GM18951 (cell line): ENCODE data around the gene ECSIT.

Source experiments
- POLR2A ChIP-seq: IDR thresholded peaks from 4 replicates; pipeline ENCODE4 v1.6.1; 2011; ENCODE audit warnings: mild to moderate bottlenecking; ENCODE audit not compliant: insufficient read length, insufficient read depth; ENCODE audit errors: extremely low read depth
- in situ Hi-C: fragments of 300-500 bp; cut with MboI; formaldehyde crosslinking; loops from one replicate; pipeline ENCODE4 v1.12.0; 2022; ENCODE audit warnings: low sequenced_read_pairs, mixed read lengths, inconsistent platforms; ENCODE audit not compliant: unreplicated experiment

ECSIT gene

GRCh38 chr19:11558881-11559828 lies 30.2 kb upstream of the ECSIT start, which contains the start of gene ELOF1:
ELOF1 (minus strand) TSS chr19:11559230; CDS start chr19:11554347, 4,883 bp downstream.
- TF ChIP-seq POLR2A = peak; percentile 87
- in situ Hi-C loops = no loop called here

GRCh38 chr19:11556634-11557420 lies 27.9 kb upstream of the ECSIT start:
- no peak for TF ChIP-seq POLR2A

GRCh38 chr19:11555246-11555645 lies 26.3 kb upstream of the ECSIT start:
- in situ Hi-C loops = no loop called here
- TF ChIP-seq POLR2A = no peak

More at GRCh38 chr19:11556634-11557420, 27.9 kb upstream of the ECSIT start:
- in situ Hi-C loops = no loop called here

GRCh38 chr19:11554160-11554559 lies 25.2 kb upstream of the ECSIT start:
- no peak for TF ChIP-seq POLR2A
- in situ Hi-C loops = no loop called here

GRCh38 chr19:11552666-11553372 lies 23.9 kb upstream of the ECSIT start:
- in situ Hi-C loops = no loop called here
- no peak for TF ChIP-seq POLR2A

GRCh38 chr19:11551603-11552235 lies 22.8 kb upstream of the ECSIT start:
- no peak for TF ChIP-seq POLR2A
- in situ Hi-C loops = no loop called here

GRCh38 chr19:11550265-11550664 lies 21.3 kb upstream of the ECSIT start:
- in situ Hi-C loops = no loop called here
- no peak for TF ChIP-seq POLR2A

GRCh38 chr19:11549386-11549953 lies 20.5 kb upstream of the ECSIT start:
- in situ Hi-C loops = no loop called here
- TF ChIP-seq POLR2A = no peak

- in situ Hi-C loops = no loop called here
- no peak for TF ChIP-seq POLR2A
Measured at GRCh38 chr19:11547929-11548700, 19.2 kb upstream of the ECSIT start.

- in situ Hi-C loops = no loop called here
- no peak for TF ChIP-seq POLR2A
Measured at GRCh38 chr19:11541238-11541637, 12.3 kb upstream of the ECSIT start.

- in situ Hi-C loops = no loop called here
- no peak for TF ChIP-seq POLR2A
Measured at GRCh38 chr19:11540645-11541044, 11.7 kb upstream of the ECSIT start.
